Measurements from ENCODE around the gene RIPPLY2.
A peak's percentile ranks its signal among the peaks of the same experiment; 100 is the strongest.
"Not testable (repeated sequence)": the region's sequence is repeated elsewhere in the genome, so short reads cannot be mapped to it uniquely, and the experiment has no call there.

Gene RIPPLY2, protein sequence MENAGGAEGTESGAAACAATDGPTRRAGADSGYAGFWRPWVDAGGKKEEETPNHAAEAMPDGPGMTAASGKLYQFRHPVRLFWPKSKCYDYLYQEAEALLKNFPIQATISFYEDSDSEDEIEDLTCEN

DNA sequence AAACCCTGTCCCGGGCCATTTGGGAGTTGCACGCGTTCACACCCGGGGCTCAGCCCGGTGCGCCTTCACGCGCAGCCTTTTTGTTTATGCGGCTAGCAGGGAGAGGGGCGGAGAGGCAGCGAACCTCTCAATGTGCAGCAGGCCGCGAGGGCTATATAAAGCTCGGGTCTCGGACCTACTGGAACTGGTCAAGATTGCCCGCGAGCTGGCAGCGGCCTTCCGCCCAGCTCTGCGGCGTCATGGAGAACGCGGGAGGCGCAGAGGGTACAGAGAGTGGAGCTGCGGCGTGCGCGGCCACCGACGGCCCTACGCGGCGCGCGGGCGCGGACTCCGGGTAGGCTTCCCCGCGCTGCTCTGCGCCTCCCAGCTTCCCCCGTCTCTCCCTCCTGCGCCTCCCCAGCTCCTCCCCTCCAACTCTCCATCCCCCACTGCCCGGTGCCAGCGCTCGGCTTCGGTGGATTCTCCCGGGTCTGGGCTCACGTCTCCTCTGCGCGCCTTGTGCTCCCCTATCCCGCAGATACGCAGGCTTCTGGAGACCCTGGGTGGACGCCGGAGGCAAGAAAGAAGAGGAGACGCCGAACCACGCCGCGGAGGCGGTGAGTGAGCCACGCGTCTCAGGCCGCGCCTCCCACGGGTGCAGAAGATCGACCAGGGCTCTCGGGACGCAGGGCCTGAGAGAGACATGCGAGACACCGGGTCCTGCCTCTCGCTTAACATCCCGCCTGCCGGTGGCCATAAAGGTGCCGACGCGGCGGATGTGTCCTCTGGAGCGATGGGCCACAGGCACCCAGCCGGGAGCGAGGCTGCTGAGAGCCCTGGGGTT, at the start of gene RIPPLY2:
Gene RIPPLY2, plus strand, starts transcription at position 183 of the 823 bp plus-strand sequence. Its CDS starts 57 bp downstream, at position 240.
- no peak for DNase-seq (ENCODE audit: low read depth)

DNA sequence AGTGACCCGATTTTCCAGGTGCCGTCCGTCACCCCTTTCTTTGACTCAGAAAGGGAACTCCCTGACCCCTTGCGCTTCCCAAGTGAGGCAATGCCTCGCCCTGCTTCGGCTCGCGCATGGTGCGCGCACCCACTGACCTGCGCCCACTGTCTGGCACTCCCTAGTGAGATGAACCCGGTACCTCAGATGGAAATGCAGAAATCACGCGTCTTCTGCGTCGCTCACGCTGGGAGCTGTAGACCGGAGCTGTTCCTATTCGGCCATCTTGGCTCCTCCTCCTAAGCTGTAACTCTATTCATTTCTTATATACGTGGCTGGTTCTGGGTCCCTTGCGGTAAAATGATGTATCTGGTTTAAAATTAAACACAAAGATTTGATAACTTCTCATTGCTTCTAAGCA, 49.7 kb upstream of the RIPPLY2 start:
- not testable (repeated sequence) for DNase-seq (ENCODE audit: low read depth)

DNA sequence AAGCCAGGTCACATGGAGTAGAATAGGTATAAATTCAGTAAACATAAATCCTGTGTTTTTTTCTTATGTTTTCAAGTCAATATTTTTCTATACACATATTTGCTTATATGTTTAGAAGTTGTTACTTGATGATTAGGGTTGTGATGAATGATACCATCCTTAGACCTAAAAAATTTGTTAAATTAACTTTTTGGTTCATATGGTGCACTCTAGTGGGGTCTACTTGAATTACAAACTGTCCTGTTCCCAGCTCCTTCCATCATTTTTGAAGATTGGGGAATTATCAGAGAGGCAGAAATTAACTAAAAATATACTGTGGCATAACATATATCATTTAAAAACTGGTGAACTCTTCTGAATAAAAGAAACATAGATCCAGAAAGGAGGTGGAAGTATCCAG, 48.3 kb upstream of the RIPPLY2 start:
- DNase-seq (ENCODE audit: low read depth) = no peak

DNA sequence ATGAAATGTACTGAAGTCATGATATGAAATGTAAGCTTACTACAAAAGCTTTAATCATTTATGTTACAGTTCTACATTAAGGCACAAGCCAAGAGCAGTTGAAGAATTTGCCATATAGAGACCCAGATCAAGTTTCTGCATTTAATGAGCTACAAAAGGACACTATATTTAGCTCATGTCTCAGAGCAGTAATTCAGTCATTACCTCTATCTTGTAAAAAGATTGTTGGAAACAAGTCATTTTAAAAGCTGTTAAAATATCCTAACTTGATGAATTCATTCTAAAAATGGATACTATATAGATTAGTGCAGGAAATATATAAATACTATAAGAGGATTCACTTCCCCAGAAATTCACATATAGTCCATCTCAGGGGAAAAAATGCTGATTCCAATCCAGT, 45.2 kb upstream of the RIPPLY2 start:
- no peak for DNase-seq (ENCODE audit: low read depth)

DNA sequence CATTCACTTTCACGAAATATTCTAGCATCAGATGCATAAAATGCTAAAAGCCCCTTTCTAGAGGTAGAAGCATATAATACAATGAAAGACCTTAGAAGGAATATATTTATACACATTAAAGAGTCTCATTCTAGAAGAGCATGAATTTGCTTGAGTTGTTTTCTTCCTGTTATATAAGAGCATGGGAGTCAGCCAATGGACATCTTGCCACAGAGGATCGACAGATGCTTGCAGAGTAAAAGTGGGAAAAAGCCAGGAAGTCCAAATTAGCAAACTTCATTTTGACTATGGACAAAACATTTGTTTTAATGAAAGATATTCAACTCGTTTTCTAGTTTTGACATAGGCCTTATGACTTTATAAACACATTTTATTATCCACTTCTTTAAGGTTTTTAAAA, 44.2 kb upstream of the RIPPLY2 start:
- DNase-seq (ENCODE audit: low read depth) = no peak

DNA sequence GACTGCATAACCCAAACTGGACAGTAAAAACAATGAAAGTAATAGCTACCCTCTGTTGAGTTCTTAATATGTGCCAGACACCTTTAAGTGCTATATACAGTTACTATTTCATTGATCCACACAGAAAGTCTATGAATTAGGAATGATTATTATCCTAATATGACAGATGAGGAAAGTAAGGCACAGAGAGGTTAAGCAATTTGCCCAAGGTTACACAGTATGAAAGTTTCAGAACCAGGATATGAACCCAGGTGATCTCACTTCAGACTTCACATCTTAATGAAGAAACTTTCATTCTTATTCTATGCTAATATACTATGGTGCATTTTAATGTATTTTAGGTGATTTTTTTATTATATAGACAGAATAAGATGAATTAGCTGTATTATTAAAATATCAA, 40.6 kb upstream of the RIPPLY2 start:
- no peak for DNase-seq (ENCODE audit: low read depth)

DNA sequence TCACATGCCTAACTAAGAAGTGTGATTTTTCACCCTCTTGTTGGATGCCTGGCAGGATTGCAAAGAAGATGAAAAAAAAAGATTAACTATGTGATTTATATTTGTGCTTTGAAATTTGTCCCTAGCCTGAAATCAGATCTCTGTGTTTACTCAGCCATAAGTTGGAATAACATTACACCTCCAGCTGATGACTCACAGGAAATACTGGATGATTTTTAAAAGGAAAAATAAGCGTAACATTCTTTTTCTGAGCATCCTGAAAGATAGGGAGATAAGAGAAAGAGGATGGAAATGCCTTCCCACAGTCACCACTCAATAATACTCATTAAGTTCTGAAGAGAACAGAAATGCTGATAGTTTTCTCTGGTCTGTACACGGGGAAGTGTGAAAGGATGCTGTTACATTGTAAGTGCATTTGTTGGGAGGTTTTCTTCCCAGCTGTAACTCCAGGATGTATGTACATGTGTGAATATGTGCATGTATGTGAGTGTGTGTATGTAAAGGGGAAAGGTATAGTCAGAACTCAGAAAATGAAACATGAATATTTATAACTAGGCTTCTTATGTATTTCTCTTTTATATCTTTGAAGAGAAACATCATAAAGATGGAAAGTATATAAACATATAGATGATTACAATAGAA, 37.4 kb upstream of the RIPPLY2 start:
- no peak for DNase-seq (ENCODE audit: low read depth)

DNA sequence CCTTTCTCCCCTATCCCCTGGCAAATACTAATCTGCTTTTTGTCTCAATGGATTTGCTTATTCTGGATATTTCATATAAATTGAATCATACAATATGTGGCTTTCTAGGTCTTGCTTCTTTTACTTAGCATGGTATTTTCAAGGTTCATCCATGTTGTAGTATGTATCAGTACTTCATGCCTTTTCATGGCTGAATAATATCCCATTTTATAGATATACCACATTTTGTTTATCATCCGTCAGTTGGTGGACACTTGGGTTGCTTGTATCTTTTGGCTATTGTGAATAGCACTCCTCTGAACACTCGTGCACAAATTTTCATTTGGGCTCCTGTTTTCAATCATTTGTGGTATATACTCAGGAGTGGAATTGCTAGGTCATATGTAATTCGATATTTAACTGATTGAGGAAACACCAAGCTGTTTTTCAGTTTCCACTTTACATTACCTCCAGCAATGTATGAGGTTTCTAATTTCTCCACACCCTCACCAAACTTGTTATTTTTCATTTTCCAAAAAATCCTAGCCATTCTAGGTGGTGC, 30.5 kb upstream of the RIPPLY2 start:
- DNase-seq (ENCODE audit: low read depth) = no peak

DNA sequence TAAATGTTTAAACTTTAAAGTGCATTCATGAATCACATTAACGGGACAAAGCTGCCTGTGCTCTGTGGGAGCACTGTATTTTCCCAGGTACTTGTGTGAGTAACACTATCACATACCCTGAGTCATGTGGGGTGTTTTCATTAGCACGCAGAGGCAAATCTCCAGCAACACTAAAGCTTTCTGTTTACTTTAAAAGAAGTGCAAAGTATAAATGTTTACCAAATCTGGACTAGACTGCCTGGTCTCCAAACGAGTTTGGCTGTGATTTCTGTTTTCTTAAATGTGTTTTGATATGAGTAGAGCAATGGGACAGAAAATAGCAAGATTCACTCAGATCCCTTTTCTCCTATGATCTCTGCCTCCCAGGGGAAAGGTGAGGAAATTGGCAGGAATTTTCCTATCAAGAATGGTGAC, 28.8 kb upstream of the RIPPLY2 start:
- DNase-seq (ENCODE audit: low read depth) = no peak

DNA sequence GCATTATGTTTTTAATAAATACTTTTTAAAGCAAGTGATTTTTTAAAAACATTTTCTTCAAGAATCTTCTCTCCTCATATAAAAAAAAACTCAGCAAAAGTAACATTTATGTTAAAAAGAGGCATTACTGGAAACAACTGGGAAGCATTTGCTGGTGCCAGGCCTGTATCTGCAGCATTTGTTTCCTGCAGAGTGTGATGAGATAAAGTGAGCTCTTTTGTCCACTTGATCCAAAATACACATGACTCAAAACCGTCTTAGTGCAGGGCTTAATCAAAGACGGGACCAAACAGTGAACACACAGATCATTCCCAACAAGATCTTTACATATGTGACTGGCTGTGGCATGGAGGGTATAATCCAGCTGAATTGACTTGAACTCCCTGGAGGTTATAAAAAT, 28.3 kb upstream of the RIPPLY2 start:
- DNase-seq (ENCODE audit: low read depth) = no peak

DNA sequence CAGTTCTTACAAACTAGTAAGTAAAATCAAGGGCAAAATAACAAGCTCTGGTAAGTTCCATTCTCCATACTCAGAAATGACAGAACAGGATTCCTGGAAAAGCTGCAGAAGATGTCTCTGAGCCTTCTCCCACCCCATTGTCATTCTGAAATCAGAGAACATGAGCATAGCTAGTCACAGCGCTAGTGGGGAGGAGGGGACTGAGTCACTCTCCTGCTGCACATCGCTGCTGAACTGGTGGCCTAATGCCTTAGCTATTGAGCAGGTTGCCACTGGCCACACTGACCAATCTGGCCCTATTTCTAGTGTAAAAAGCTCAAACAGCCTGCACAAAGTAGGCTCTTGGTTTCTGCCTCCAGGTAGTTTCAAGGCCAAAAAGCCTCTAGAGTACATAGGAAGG, 26.1 kb upstream of the RIPPLY2 start:
- DNase-seq (ENCODE audit: low read depth) = no peak

DNA sequence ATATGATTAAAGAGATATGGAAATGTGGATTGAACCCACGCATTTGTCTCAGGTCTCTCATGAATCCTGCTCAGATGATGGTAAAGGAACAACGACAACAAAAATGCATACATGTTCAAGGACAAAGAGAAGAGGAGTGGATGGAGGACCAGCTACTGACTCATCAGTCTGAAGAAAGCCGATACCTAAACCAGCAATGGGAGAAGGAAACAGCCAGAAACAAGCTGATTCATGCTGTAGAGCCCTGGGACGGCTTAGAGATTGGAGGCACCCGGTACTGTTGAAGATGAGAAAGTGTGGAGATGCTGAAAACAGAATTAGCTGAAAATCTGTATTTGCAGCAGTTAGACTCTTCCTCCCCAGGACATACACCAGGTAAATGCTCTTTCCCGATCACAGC, 14.4 kb upstream of the RIPPLY2 start:
- no peak for DNase-seq (ENCODE audit: low read depth)

DNA sequence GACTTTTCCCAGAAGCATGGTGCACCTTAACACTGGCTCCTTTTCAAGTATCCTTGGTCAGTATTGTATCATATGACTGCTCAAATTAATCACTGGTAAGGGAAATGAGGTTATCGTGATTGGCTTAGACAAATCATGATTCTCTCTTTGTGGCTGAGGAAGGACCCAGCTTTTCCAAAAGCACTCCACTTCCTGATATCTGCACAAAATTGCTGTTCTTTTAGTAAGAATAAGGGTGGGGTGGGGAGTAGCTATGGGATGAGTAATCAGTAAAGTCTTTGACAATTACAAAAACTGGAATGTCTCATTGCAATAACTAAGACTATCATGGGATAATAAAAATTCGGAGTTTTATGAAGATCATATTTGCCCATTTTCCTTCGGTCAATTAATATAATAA, 9.0 kb upstream of the RIPPLY2 start:
- DNase-seq (ENCODE audit: low read depth) = no peak

DNA sequence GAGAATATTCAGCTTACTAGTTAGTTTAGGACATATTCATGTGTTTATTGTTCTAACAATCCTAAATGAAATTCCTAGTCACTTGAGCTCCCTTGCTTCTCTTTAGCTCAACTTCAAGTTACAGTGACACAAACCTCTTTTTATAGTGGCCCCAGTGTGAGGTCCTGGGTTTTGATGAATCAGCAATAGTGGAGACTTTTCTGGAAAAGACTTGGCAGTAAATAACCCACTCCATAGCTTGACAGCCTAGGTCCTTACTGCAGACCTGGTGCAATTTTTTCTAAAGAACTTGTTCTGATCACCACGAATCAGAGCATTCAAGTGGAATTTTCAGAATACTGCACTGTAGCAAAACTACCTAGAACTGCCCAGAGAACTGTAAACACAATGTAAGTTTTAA, 6.9 kb upstream of the RIPPLY2 start:
- DNase-seq (ENCODE audit: low read depth) = no peak

DNA sequence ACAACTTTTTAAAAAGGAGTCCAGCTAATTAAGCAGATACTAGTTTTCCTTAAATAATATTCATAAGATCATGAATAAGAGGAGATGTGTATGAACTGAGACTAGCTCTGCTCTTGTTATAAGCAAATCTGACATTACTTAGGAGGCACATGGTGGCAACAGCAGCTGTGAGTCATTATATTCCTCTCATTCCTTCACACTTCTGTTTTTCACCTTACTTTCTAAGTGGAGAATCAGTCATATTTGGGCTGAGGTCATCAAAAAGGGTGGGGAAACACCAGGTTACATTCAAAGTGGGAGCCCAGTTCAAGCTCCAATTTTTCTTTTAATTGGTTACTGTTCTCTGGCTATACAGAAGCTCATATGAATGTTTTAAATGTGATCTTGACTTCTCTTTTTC, 6.0 kb upstream of the RIPPLY2 start:
- DNase-seq (ENCODE audit: low read depth) = no peak

DNA sequence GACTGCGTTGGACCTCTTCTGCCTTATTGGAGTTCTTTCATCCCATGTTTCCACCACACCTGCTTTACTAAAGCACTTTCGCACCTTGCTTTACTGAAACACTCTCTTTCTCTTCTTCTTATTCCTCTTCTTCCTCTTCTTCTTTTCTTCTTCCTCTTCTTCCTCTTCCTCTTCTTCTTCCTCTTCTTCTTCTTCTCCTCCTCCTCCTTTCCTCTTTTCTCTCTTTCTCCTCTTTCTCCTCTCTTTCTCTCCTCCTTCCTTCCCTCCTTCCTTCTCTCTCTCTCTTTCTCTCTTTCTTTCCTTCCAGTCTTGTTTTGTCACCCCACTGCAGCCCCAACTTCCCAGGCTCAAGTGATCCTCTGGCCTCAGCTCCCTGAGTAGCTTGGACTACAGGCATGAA, 4.0 kb upstream of the RIPPLY2 start:
- no peak for DNase-seq (ENCODE audit: low read depth)

DNA sequence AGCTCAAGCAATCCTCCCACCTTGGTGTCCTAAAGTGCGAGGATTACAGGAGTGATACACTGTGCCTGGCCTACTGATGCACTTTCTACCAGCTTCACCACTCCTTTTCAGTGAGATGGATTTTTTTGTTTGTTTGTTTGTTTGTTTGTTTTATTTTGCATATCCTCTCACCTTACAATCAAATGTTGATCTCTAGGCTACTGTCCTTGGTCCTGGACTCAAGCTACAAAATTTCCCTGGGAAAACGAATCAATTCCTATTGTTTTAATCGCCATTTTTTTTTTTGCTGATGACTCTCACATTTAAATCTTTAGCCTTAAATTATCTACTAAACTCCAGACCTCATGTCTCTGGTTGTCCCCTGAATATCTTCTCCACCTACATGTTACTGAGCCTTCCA, 3.5 kb upstream of the RIPPLY2 start:
- DNase-seq (ENCODE audit: low read depth) = no peak

DNA sequence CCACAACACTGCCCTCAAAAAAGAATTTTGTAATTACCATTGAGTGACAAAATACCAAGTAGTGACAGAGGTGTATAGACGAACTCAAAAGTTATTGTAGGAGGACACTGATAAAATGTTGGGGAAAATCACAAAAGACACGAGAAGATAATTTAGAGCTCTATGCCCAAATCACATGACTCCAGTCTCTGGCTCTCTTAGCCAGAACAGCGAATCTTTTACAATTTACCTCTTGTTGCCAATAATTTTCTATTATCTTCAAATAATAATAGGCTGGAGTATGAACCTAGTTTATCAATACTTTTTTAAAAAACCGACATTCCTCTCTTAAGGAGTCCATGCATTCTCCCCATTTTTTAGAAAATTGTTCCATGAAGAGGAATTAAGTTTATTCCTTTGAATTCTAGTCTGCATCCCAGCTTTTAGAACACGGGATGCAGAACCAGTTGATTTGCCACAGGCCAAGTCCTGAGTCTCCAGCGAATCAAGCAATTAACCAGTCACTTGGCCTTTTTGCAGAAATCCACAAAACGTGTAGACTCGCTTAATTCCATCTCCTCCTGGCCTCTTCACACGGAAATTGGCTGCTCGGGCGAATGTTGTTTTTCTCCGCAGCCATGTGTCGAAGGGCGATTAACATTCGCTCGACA, 507 bp upstream of the RIPPLY2 start:
- DNase-seq (ENCODE audit: low read depth) = no peak

DNA sequence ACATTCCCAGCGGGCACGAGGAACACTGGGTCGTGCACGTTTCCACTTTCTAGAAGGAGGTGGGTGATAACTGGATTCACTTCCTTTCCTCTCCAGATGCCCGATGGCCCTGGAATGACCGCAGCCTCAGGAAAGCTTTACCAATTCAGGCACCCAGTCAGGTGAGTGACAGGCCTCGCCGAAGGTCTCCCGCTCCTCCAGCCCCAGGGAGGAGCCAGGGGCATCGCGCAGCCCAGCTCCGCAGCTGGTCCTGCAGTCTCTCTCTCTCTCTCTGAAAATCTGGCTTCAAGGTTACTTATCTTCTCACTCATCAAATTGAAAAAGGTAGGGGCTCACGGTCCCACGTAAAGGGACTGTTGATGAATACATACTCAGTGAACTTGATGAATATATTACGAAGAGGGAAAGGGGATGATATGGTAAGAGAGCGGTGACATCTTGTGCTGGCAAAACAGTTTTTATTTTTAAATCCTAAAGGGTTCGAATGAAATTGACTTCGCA, 891 bp downstream of the RIPPLY2 start:
- no peak for DNase-seq (ENCODE audit: low read depth)

DNA sequence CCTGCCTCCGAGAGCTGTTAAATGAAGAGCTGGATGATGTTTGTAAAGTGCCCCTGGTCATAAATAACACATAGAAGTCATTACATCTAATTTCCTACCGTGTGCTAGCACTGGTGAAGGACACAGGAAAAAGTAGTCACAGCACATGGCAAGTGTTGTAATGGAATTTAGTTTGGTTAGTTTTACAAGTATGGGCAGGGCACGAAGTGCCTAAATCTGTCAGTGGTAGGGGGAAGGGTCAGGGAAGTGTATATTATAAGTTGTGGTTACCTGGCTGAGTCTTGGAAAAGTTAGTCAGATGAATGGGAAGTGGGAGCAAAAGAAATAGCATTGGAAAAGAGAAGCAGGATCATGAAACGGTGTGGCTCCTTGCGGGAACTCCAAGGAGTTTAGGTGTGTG, 1.6 kb downstream of the RIPPLY2 start:
- DNase-seq (ENCODE audit: low read depth) = no peak

DNA sequence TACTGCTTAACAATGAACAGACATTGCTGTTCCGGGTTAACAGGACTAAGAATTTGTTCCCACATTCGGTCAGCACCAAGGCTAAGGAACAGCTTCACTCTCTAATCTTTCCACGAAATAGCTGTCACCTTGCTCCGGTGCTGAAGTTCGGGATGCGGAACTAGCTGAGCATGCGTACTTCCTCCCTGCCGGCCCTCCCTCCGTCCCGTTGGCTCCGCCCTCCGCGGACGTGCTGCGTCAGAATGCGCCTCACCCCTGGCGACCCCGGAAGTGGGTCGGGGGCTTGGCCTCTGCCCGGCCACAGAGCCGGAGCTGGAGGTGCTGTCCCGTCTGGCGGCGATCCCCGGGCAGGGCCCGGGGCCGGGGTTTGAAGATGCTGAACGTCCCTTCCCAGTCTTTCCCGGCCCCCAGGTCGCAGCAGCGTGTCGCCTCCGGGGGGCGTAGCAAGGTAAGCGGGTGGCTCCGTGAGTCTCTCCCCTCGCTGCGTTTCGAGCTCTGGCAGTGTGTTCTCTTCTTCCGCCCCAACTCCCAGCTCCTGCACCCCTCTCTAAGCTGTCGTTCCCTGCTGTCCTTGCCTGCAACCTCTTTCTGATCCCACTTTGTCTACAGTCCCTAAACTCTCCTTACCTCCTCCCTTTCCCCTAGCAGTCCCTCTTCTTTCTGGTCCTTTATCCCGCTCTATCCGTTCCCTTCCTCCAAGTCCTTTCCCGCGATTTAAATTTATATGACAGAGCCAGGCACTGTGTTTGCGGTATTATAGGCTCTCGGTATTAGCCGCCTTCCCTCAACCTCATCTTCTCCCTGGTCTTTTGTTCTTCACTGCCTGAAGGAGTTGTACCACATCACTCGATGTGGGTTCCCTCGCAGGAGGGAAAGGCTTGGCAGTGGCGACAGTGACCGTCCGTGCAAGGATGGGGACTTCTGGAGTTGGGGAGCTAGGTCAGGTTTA, 6.5 kb downstream of the RIPPLY2 start, which contains the start of gene CYB5R4:
Gene CYB5R4, plus strand, starts transcription at position 280 of the 949 bp plus-strand sequence. Its CDS starts 94 bp downstream, at position 374.
- DNase-seq (ENCODE audit: low read depth) = peak; percentile 86

Measured in stimulated activated CD8-positive, alpha-beta memory T cell treated with anti-CD3 and anti-CD28 coated beads, Interleukin-12 subunit alpha, Interleukin-12 subunit beta, amount 100 ng/mL, for 4 hours (primary cell).